Activated CD8-positive, alpha-beta memory T cell treated with anti-CD3 and anti-CD28 coated beads for 4 hours (primary cell): ENCODE measurements around the gene OPCML.

Experiments
- DNase-seq, 2 donors: peaks; one replicate each; pipeline ENCODE4 v3.0.0-alpha.2; 2020; ENCODE audit warnings: low read depth in 2 of 2

OPCML gene

DNA sequence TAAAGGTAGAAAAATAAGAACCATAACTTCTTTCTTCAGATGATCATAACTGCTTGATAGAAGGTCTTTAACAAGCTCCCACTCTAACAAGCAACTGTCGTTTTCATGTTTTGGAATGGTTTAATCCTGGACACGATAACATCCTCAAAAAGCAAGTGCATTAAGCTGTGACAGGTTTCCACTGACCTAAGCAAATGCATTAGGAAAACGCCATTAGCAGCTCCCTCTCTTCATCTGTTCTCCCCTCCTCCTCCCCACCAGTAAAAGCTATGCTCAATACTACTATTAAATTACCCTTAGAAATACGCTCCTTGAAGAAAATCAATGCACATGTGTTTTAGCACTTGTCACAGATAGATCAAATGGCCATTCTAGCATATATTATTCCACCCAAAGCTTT, 729.4 kb downstream of the OPCML start:
- DNase-seq = no peak

- DNase-seq = no peak
Observed at GRCh38 chr11:132793831-132794230, 738.5 kb downstream of the OPCML start.

- no peak for DNase-seq
Observed at GRCh38 chr11:132792341-132793140, 739.8 kb downstream of the OPCML start.

GRCh38 chr11:132790971-132791370, 741.3 kb downstream of the OPCML start:
- DNase-seq = no peak

- DNase-seq = no peak
Observed at GRCh38 chr11:132790466-132790865, 741.8 kb downstream of the OPCML start.

DNA sequence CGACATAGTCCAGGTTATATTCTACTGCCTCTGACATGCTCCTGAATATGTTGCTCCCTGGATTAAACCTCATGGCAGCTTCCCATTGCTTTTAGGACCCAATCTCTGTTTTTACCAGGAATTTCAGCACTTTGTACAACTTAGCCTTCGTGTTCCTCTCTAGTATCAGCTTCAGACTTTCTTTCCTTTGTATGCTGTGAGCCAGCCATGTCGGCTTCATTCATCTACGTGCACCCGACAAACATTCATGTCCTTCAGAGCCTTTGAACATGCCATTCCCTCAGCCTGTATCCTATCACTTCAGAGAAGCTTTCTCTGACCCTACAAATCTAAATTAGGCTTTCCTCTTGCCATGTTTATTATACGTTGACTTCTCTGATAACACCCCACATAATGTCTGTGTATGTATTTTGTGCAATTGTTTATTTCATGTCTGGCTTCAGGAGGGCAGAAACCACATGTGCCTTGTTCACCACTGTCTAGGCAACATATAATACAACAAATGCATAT, 743.4 kb downstream of the OPCML start:
- no peak for DNase-seq

- DNase-seq = no peak
Observed at GRCh38 chr11:132785878-132786277, 746.4 kb downstream of the OPCML start.

DNA sequence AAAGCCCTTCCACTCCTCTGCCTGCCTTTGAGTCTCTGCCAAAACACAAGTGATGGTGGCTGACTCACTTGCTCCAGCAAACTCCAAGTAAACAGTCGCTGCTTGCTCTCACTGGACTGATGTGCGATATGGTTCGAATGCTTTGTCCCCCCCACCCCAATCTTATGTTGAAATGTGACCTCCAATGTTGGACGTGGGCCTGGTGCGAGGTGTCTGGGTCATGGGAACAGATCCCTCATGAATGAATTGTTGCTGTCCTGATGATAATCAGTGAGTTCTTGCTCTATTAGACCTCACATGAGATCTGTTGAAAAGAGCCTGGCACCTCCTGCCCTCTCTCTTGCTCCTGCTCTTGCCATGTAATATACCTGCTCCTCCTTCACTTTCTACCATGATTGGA, 747.9 kb downstream of the OPCML start:
- DNase-seq = no peak

GRCh38 chr11:132782102-132782501, 750.2 kb downstream of the OPCML start:
- DNase-seq = no peak

DNA sequence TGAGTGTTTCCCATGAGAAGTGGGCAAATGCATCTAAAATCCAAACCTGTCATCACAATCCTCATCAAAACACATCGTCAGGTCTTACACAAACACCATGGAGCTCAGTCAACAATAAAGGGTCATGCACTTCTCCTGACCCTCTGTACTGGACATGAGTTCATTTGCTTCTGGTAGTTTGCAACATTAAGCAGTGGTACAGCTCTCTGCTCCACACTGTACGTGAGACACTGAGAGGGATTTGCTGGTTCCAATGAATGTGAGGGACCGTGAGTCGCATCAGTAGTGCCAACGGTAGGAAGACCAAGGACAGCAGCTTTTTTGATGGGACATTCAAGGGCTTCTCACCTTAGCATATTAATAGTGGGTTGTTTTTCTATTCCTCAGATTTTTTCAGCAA, 752.3 kb downstream of the OPCML start:
- DNase-seq = no peak

DNA sequence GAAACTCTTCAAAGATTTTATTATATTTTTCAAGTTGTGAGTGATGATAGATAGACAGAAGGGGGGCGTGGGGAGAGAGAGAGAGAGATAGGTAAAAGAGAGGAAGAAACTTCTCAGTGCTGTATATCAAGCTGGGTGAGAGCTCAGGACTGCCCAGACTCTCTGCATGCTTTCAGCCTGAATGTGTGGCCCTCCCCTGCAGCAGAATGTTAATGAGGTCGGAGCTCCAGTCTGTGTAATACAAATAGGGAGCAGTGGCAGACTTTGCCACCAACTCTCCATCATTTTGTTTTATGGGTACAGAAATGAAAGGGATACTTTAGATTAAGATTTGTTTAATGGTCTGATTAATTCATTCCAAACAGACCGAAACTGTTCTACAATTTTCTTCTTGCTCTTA, 752.8 kb downstream of the OPCML start:
- DNase-seq = no peak

DNA sequence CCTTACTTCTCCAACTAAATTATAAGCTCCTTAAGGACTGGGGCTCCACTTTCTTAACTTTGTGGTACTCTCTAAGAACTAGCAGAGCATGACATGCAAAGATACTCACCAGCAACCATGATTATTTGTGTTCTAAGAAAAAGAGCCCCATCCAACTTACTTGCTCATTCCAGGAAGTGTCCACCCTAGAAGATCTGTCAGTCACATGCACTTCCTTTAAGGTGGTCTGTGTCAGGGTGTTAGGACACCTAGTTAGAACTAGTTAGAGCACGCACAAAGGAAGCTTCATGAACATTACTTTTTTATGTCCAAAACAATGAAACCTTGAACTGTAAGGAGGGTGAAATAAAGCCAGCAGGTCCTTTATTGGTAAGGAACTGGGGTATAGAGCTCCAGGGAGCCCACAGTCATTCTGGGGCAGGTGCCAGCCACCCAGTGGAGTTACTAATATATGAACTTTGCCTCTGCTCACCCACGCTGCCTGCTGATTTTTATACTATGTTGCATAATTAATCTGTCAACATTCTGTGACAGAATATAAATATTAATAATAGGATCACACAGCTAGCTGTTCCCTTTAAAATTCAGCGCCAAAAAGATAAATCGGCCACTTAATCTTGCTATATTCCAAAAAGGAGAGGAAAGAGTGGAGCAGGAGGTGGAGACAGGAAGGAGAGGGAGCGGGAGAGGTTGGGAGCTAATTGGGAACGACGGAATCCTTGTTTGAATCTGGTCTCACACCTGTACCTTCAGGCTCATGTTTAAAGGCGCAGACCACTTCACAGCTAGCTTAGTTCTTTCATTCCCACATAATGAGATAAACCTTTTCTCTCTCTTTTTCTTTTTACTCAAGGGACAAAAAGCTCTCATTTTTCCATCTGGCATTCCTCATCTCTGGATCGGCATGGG, 755.0 kb downstream of the OPCML start:
- DNase-seq = no peak

DNA sequence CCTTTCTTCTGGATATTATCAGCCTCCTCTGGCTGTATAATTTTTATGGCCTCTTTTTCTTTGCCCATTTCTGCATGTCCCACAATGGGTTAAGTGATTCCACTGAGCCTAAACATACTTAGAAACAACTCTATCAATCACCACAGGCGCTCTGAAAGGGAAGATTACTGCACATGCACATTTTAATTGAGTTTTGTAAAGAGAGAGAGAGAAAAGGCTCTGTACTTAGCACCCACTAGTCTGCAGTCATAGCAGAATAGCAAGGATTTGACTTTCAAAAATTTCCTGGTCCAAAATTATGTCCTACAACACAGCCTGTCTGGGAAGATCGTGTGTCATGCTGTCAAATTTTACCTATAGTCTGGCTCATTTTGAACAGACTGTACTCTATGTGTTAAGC, 758.5 kb downstream of the OPCML start:
- no peak for DNase-seq

DNA sequence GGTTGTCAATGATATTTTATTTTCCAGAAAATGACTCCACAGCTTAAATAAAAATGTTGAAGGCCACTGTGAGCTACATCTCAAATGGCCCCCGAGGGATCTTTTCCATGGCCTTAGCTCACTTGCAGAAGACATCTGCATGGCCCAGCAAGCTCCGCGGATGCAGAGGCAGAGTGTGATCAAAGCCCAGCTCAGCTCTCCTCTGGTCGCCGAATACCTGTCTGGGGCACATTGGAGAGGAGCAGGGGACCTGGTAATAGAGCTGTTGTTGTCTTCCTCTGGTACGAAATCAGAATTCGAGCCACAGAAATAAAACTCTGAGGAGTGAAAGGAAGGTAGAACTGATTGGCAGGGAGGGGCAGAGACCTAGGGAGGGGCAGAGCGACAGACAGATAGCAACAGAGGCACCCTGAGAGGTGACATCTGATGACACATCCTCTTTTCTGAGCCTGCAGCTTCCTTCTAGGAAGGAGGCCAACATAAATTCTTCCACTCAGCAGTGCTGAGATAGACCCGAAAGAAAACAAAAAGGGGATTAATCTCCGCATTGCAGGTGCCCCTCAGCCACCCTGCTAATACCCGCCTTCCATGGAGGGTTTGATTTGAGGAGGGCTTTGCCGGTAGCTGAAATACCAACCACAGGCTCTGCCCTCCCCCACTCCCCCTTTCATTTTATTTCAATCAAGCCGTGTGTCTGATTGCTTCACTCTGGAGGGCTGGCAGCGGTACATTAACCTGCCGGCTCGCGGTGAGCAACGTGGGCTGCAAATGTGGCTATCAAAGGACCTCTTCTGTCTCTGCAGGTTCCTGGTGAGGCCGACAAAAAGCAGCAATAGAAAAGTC, 759.4 kb downstream of the OPCML start:
- DNase-seq = no peak

GRCh38 chr11:132771746-132772145, 760.6 kb downstream of the OPCML start:
- no peak for DNase-seq

- DNase-seq = no peak
Observed at GRCh38 chr11:132770829-132771530, 761.3 kb downstream of the OPCML start.

DNA sequence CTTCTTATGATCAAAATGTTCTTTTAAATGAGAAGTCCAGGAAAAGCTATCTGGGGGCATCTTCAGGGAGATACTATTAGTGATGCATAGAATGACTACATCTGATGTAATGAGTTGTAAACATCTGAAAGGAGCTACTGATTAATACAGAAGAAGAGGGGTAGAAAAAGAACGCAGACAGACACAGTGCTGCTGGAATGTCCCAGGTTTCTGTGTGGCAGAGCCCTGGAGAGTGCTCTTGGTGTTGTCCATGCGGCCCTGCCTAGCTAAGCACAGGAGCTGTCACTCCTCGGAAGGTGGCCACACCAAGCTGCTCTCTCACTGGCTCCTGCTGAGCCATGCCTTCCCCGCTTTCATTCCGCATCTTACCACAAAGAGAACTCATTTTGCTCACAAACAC, 768.8 kb downstream of the OPCML start:
- DNase-seq = no peak

GRCh38 chr11:132755934-132756333, 776.4 kb downstream of the OPCML start:
- DNase-seq = no peak

DNA sequence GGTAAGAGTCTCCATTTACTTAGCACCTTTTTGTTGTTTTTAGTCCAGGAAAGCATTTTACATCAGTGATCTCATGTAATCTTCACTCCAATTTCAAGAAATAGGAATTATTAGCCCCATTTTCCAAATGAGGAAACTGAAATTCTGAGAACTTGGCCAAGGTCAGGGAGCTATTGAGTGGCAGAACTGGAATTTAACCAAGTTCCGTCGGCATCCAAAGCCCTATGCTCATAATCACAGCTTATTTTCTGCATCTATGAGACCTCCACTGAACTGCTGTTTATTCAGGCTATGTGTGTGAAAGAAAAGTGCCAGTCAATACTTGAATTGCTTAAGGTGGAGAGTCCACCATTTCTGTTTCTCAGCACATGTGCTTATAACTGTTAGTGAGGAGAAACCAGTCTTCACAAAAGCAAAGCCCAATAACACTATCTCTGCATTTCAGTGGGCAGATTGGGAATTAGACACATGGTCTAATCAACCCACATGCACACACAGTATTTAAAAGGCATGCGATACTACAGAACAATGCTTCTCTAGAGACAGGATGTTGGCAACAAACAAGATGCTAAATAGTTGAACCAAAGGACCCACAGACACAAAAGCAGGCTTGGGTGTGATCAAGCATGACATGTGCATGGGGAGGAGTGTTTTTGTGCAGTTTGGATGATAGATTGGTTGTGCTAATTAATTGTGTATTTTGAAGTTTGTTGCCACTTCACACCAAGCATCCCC, 780.6 kb downstream of the OPCML start:
- DNase-seq = no peak

DNA sequence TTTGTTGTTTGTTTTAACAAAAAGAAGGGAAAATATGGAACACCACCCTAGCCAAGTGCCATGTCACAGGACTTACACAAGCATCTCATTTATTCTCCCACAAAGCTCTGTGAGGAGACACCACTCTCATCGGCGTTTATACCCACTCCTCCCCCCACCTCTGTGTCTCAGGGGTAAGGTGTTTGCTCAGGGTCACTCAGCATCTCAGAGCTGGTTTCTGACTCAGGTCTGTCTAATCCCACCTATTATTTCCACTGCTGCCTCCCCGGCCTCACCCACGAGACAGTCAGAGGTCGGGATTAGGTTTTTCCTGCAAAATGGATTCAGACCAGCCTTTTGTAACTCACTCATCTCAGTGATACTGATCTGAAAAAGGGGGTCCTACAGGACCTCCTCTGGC, 786.0 kb downstream of the OPCML start:
- no peak for DNase-seq

- DNase-seq = no peak
Observed at GRCh38 chr11:132745306-132745705, 787.0 kb downstream of the OPCML start.
